Measurements from ENCODE around the gene TMEM176B. TPM values are rescaled to one million over a fixed set of nuclear protein-coding genes. Genes with fewer than 3 reads are reported as not detected.

TMEM176B gene
- total and polyA plus RNA-seq, 2 donors (not counting 3 experiments of a cell fraction or from before 2014, with no cell fraction given): 0.23 TPM; not detected in 1

- Histone ChIP-seq H3K36me3 (ENCODE audit: control insufficient read depth in 2 of 2, extremely low read depth in 1 of 2, insufficient read depth in 2 of 2, low read length in 2 of 2) (no peaks in the 10 kb centered on the region), H3K4me2 (ENCODE audit: insufficient read depth, low read length) (no peak overlapping the region), H3K79me2 (ENCODE audit: control insufficient read depth, insufficient read depth, low read length) (no peaks in the 10 kb centered on the region), H4K20me1 (replicated peaks; ENCODE audit: control insufficient read depth, extremely low read depth, insufficient read depth, low read length) (no peaks in the 10 kb centered on the region), H3K27me3 (ENCODE audit: control insufficient read depth in 2 of 2, insufficient read depth in 2 of 2, low read length in 2 of 2) (peaks cover 44 to 53% of the 10 kb centered on the region in 2 experiments), H3K9me3 (replicated peaks; ENCODE audit: control insufficient read depth, insufficient read depth, low read length) (no peaks in the 10 kb centered on the region), H3K27ac (ENCODE audit: insufficient read depth, low read depth, low read length) (no peak overlapping the region), H3K4me3 (replicated peaks in 1 of 3; ENCODE audit: insufficient read depth in 1 of 3, low read depth in 1 of 3, low read length in 3 of 3) (no peak overlapping the region), H3K9me1 (replicated peaks; ENCODE audit: control insufficient read depth, extremely low read depth, insufficient read depth, low read length) (no peaks in the 10 kb centered on the region), H3K9ac (replicated peaks; ENCODE audit: extremely low read depth, insufficient read depth, low read length) (no peak overlapping the region), H2AFZ (ENCODE audit: low read depth, low read length) (no peak overlapping the region), H3K4me1 (ENCODE audit: control insufficient read depth, extremely low read depth, insufficient read depth, low read length) (no peaks in the 10 kb centered on the region)
- no peak for DNase-seq (ENCODE audit: low read depth, low spot score)
- CTCF ChIA-PET: no interaction called here
- intact Hi-C loops (cut with micrococcal nuclease) (no loop called here), dilution Hi-C loops (cut with MboI; ENCODE audit: extremely low pct_ligation_motif_present, low sequenced_read_pairs) (no loop called here)
- BruUV-seq (replicated peaks): no TSS peak
- POLR2A ChIA-PET: no interaction called here
- no peak for TF ChIP-seq MYC (IDR thresholded peaks at IDR 0.05; ENCODE audit: low read depth, low read length)
- TF ChIP-seq POLR2A (IDR thresholded peaks at IDR 0.05; ENCODE audit: low read depth, low read length): no peak
- FAIRE-seq: no peak
These were observed 2.0 kb upstream of the TMEM176B start for GRCh38 chr7:150801946-150802771.

GRCh38 chr7:150801242-150801945 is 1.2 kb upstream of the TMEM176B start:
- no peak for FAIRE-seq
- Histone ChIP-seq H3K4me2 (ENCODE audit: insufficient read depth, low read length) (no peak overlapping the region), H3K4me3 (replicated peaks in 1 of 3; ENCODE audit: insufficient read depth in 1 of 3, low read depth in 1 of 3, low read length in 3 of 3) (no peak overlapping the region), H3K27ac (ENCODE audit: insufficient read depth, low read depth, low read length) (no peak overlapping the region), H3K27me3 (ENCODE audit: control insufficient read depth in 2 of 2, insufficient read depth in 2 of 2, low read length in 2 of 2) (peaks cover 44 to 53% of the 10 kb centered on the region in 2 experiments), H3K9ac (replicated peaks; ENCODE audit: extremely low read depth, insufficient read depth, low read length) (no peak overlapping the region), H2AFZ (ENCODE audit: low read depth, low read length) (no peak overlapping the region), H3K9me1 (replicated peaks; ENCODE audit: control insufficient read depth, extremely low read depth, insufficient read depth, low read length) (no peaks in the 10 kb centered on the region), H3K36me3 (ENCODE audit: control insufficient read depth in 2 of 2, extremely low read depth in 1 of 2, insufficient read depth in 2 of 2, low read length in 2 of 2) (no peaks in the 10 kb centered on the region), H3K9me3 (replicated peaks; ENCODE audit: control insufficient read depth, insufficient read depth, low read length) (no peaks in the 10 kb centered on the region), H3K4me1 (ENCODE audit: control insufficient read depth, extremely low read depth, insufficient read depth, low read length) (no peaks in the 10 kb centered on the region), H4K20me1 (replicated peaks; ENCODE audit: control insufficient read depth, extremely low read depth, insufficient read depth, low read length) (no peaks in the 10 kb centered on the region), H3K79me2 (ENCODE audit: control insufficient read depth, insufficient read depth, low read length) (no peaks in the 10 kb centered on the region)
- no peak for DNase-seq (ENCODE audit: low read depth, low spot score)
- TF ChIP-seq MYC (IDR thresholded peaks at IDR 0.05; ENCODE audit: low read depth, low read length) (no peak), JUN (IDR thresholded peaks at IDR 0.05; ENCODE audit: borderline replicate concordance, insufficient read depth, insufficient read length, low read depth) (no peak), CTCF (IDR thresholded peaks at IDR 0.05; ENCODE audit: extremely low read depth in 1 of 2, insufficient read depth in 1 of 2, low read depth in 1 of 2, low read length in 2 of 2) (no peak), FOS (IDR thresholded peaks at IDR 0.05; ENCODE audit: borderline replicate concordance, insufficient read depth, low read length) (no peak), POLR2A (IDR thresholded peaks at IDR 0.05; ENCODE audit: low read depth, low read length) (no peak), GATA2 (IDR thresholded peaks at IDR 0.05; ENCODE audit: insufficient read depth, insufficient read length, low read depth, low read length) (no peak), EZH2 (IDR thresholded peaks at IDR 0.05; ENCODE audit: borderline replicate concordance, low read depth, low read length, severe bottlenecking) (no peak), MAX (IDR thresholded peaks at IDR 0.05; ENCODE audit: insufficient read depth, insufficient read length) (no peak), POLR2AphosphoS5 (IDR thresholded peaks at IDR 0.05; ENCODE audit: insufficient read depth, low read depth, low read length) (no peak)
- CTCF ChIA-PET: no interaction called here
- intact Hi-C loops (cut with micrococcal nuclease) (no loop called here), dilution Hi-C loops (cut with MboI; ENCODE audit: extremely low pct_ligation_motif_present, low sequenced_read_pairs) (no loop called here)
- no TSS peak for BruUV-seq (replicated peaks)
- POLR2A ChIA-PET: no interaction called here
